Pancreas (tissue), 10 donors: ENCODE measurements around the gene CNKSR3. TPM values are rescaled to one million over a fixed set of nuclear protein-coding genes. Genes with fewer than 3 reads are reported as not detected.

Source experiments
- ATAC-seq, 4 donors: fragments of 200-7000 bp; cut with Tn5 transposase; one replicate each; pipeline versions ENCODE4 v1.8.0 to v1.9.1; 2020; ENCODE audit warnings: mild to moderate bottlenecking in 4 of 4, moderate library complexity in 4 of 4
- DNase-seq, 6 donors: peaks; one replicate each; pipeline ENCODE4 v3.0.0-alpha.2; 2020
- FAIRE-seq: peaks from 2 replicates; lab custom pipeline; 2012; peaks lifted over from hg19 to GRCh38; lab: Jason Lieb, UNC
- H3K27ac ChIP-seq, 4 donors: fragments of 200-600 bp; sonication (generic); 1 replicate in 3 of 4; 2 replicates in 1 of 4; pipeline versions ENCODE4 v1.5.0 to v1.8.0; 2020
- H3K27me3 ChIP-seq, 4 donors: fragments of 200-600 bp; one replicate each; pipeline ENCODE4 v1.8.0; 2021
- H3K36me3 ChIP-seq, 3 donors: fragments of 200-600 bp; sonication (generic) in 1 of 3; one replicate each; pipeline versions ENCODE4 v1.5.0 to v1.8.0; 2020 to 2021
- H3K4me1 ChIP-seq, 3 donors: fragments of 200-600 bp; one replicate each; pipeline ENCODE4 v1.8.0; 2021
- H3K4me3 ChIP-seq, 4 donors: fragments of 200-600 bp; sonication (generic) in 2 of 4; one replicate each; pipeline versions ENCODE4 v1.5.0 to v1.8.0; 2020 to 2021
- H3K9me3 ChIP-seq, 4 donors: fragments of 200-600 bp; one replicate each; pipeline ENCODE4 v1.8.0; 2021
- WGBS, 2 donors: extraction: QIAGEN DNeasy Blood & Tissue Kit; methylation state at CpG; one replicate each; pipeline ENCODE4 v1.1.7; 2013; 5-methylcytosine and 5-hydroxymethylcytosine counted together
- intact Hi-C, 3 donors: fragments of 100-400 bp; cut with DNase I; formaldehyde crosslinking; loops; one replicate each; pipeline versions ENCODE4 v1.11.1 to v1.14.2; 2022
- polyA plus RNA-seq, 2 donors: library from polyadenylated mRNA; stranded (reverse); fragments of 200-250 nt; gene quantifications; one replicate each; pipeline ENCODE4 v1.2.3, GENCODE V29; 2013
- total RNA-seq, 6 donors: library from RNA; stranded (reverse); fragmentation: NEBNext Ultra II Directional in 4 of 6; extraction: Animal tissue kit (Norgen Biotek cat#: 25700) in 4 of 6; gene quantifications; one replicate each; pipeline versions ENCODE4 v1.2.1 to v1.2.4, GENCODE V29; 2021 to 2023
- TF ChIP-seq, protein P1 (sequence below), 4 donors: fragments of 200-600 bp; sonication (generic) in 3 of 4; IDR thresholded peaks; one replicate each; pipeline versions ENCODE4 v1.5.0 to v1.8.0; 2021; ENCODE audit warnings: antibody characterized with exemption in 4 of 4
- donor health status: healthy with polysubstance abuse.
- donor health status: DM: no; HTN: no; CAD: no; lungs with moderate emphysema.
- donor health status: DM: no; HTN: no; CAD: no.
- donor health status: control.
- donor health status: control.
- donor health status: Bipolar disorder and iron deficiency.
- donor health status: DM: yes; HTN: yes; CAD: no.
- donor health status: DM: no; HTN: no; CAD: no.
- donor health status: DM: no; HTN: no; CAD: no.
- donor health status: DM: yes; HTN: yes; CAD: no.

The CNKSR3 gene
- total and polyA plus RNA-seq, 8 donors = 7.6 to 24.2 (median 18.6) TPM

DNA sequence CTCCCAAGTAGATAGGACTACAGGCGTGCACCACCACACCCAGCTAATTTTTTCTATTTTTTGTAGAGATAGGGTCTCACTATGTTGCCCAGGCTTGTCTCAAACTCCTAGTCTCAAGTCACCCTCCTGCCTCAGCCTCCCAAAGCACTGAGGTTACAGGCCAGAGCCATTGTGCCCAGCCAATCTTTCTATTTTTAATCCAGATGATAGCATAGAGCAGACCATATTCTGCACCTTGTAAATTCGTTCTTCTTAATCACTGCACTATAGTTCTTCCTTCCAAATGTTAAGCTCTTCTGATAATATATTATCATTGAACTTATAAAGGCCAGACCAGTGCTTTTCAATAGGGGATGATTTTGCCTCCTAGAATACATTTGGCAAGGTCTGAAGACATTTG is 24.0 kb upstream of the CNKSR3 start:
- Histone ChIP-seq H3K9me3 (no peaks in the 10 kb centered on the region), H3K36me3 (no peaks in the 10 kb centered on the region), H3K4me3 (no peak overlapping the region), H3K4me1 (peaks cover 14 to 20% (median 14%) of the 10 kb centered on the region in 3 donors), H3K27ac (no peak overlapping the region), H3K27me3 (no peaks in the 10 kb centered on the region)
- intact Hi-C loops = no loop called here
- FAIRE-seq (no peak), ATAC-seq (no peak), DNase-seq (no peak)
- 82 to 88% methylated on average over 2 of the region's 2 CpGs for WGBS, 2 donors
- TF ChIP-seq, protein P1, sequence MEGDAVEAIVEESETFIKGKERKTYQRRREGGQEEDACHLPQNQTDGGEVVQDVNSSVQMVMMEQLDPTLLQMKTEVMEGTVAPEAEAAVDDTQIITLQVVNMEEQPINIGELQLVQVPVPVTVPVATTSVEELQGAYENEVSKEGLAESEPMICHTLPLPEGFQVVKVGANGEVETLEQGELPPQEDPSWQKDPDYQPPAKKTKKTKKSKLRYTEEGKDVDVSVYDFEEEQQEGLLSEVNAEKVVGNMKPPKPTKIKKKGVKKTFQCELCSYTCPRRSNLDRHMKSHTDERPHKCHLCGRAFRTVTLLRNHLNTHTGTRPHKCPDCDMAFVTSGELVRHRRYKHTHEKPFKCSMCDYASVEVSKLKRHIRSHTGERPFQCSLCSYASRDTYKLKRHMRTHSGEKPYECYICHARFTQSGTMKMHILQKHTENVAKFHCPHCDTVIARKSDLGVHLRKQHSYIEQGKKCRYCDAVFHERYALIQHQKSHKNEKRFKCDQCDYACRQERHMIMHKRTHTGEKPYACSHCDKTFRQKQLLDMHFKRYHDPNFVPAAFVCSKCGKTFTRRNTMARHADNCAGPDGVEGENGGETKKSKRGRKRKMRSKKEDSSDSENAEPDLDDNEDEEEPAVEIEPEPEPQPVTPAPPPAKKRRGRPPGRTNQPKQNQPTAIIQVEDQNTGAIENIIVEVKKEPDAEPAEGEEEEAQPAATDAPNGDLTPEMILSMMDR (IDR thresholded peaks at IDR 0.05) = no peak

DNA sequence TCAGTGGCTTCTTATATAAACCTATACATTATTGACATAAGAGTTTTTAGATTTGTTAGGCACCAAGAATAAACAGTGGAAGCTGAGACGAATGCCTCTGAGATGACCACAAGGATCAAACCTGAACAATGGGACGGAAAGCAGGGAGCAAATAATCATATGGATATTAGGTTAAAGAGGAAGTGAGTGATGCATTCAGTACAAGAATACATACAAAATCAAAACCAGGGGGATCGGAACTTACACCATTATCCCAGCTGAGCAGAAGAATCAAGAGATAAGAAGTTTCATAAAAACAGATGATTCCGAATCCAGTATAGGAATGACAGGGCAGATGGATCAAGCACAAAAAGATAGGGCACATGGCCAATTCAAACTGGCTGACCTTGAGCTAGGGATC is 21.9 kb upstream of the CNKSR3 start:
- no peak for FAIRE-seq

GRCh38 chr6:154529957-154530356 is 19.5 kb upstream of the CNKSR3 start:
- FAIRE-seq (no peak), ATAC-seq (no peak), DNase-seq (no peak)
- H3K27me3 ChIP-seq = no peaks in the 10 kb centered on the region
- H3K36me3 ChIP-seq = no peaks in the 10 kb centered on the region
- H3K4me3 ChIP-seq = no peak overlapping the region
- intact Hi-C loops = no loop called here
- WGBS, 2 donors = 92 to 95% methylated on average over 6 of the region's 6 CpGs
- TF ChIP-seq, protein P1 (IDR thresholded peaks at IDR 0.05) = no peak
- no peaks in the 10 kb centered on the region for H3K9me3 ChIP-seq
- no peaks in the 10 kb centered on the region for H3K4me1 ChIP-seq
- no peak overlapping the region for H3K27ac ChIP-seq

More for the DNA sequence above, 21.9 kb upstream of the CNKSR3 start:
- Histone ChIP-seq H3K4me1 (peaks cover 0 to 2% (median 0%) of the 10 kb centered on the region in 3 donors), H3K4me3 (no peak overlapping the region), H3K36me3 (no peaks in the 10 kb centered on the region), H3K27ac (no peak overlapping the region), H3K27me3 (no peaks in the 10 kb centered on the region), H3K9me3 (no peaks in the 10 kb centered on the region)
- DNase-seq = no peak
- WGBS, 2 donors = 66 to 79% methylated on average over 4 of the region's 4 CpGs
- TF ChIP-seq, protein P1 (IDR thresholded peaks at IDR 0.05) = no peak
- intact Hi-C loops = no loop called here
- no peak for ATAC-seq

DNA sequence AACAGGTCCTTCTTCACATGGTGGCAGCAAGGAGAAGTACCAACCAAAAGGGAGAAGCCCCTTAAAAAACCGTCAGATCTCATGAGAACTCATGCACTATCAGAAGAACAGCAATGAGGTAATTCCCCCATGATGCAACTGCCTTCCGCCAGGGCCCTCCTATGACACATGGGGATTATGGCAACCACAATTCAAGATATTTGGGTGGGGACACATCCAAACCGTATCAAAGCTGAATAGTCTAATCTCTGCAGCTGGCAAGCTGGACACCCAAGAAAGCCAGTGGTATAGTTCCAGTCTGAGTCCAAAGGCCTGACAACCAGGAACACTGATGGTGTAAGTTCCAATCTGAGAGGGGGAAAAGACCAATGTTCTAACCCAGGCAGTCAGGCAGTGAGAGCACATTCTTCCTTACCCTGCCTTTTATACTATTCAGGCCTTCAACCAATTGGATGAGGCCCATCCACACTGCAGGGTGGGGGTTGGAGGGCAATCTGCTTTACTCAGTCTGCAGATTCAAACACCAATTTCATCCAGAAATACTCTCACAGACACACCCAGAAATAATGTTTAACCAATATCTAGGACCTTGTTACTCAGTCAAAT is 17.9 kb upstream of the CNKSR3 start:
- Histone ChIP-seq H3K27ac (no peak overlapping the region), H3K9me3 (no peaks in the 10 kb centered on the region), H3K4me1 (no peaks in the 10 kb centered on the region), H3K36me3 (no peaks in the 10 kb centered on the region), H3K4me3 (no peak overlapping the region), H3K27me3 (no peaks in the 10 kb centered on the region)
- intact Hi-C loops = no loop called here
- 81 to 84% methylated on average over 3 of the region's 3 CpGs for WGBS, 2 donors
- DNase-seq = no peak
- FAIRE-seq = no peak
- no peak for ATAC-seq
- TF ChIP-seq, protein P1 (IDR thresholded peaks at IDR 0.05) = no peak

- DNase-seq (no peak), ATAC-seq (no peak)
- 85 to 91% methylated on average over 1 of the region's 1 CpG for WGBS, 2 donors
These were observed 16.5 kb upstream of the CNKSR3 start for GRCh38 chr6:154526996-154527395.

More at GRCh38 chr6:154526996-154527395, 16.5 kb upstream of the CNKSR3 start:
- no peak for FAIRE-seq
- Histone ChIP-seq H3K27me3 (no peaks in the 10 kb centered on the region), H3K4me1 (no peaks in the 10 kb centered on the region), H3K36me3 (no peaks in the 10 kb centered on the region), H3K27ac (no peak overlapping the region), H3K9me3 (no peaks in the 10 kb centered on the region), H3K4me3 (no peak overlapping the region)
- intact Hi-C loops = no loop called here
- TF ChIP-seq, protein P1 (IDR thresholded peaks at IDR 0.05) = no peak
